Naive thymus-derived CD8-positive, alpha-beta T cell (primary cell): ENCODE data around the gene TPST1. TPM values are rescaled to one million over a fixed set of nuclear protein-coding genes. Genes with fewer than 3 reads are reported as not detected.
"Not testable (repeated sequence)": the region's sequence is repeated elsewhere in the genome, so short reads cannot be mapped to it uniquely, and the experiment has no call there.

Experiments used
- ATAC-seq, 2 donors: fragments of 150-1000 bp; cut with Tn5 transposase in 1 of 2; sonication (Bioruptor Pico), chemical (Tn5 transposase) in 1 of 2; 1 replicate in 1 of 2; 2 replicates in 1 of 2; pipeline ENCODE4 v1.10.0; 2021; ENCODE audit warnings: mild to moderate bottlenecking in 2 of 2, moderate library complexity in 2 of 2
- POLR2A ChIA-PET: fragments of 350-600 bp; sonication (Branson Sonifier 250); formaldehyde crosslinking; loops from one replicate; lab custom pipeline; 2021; ENCODE audit warnings: antibody characterized with exemption; lab: Charles Lee
- DNase-seq, 10 donors: peaks; one replicate each; pipeline versions ENCODE4 v3.0.0 to v3.0.0-alpha.2; 2020 to 2022
- H3K27ac Mint-ChIP-seq, 10 donors: one replicate each; pipeline ENCODE4 v1.8.0; 2020 to 2022; ENCODE audit warnings: mild to moderate bottlenecking in 10 of 10, mixed read lengths in 10 of 10, moderate library complexity in 4 of 10, inconsistent platforms in 1 of 10
- H3K27me3 Mint-ChIP-seq, 5 donors: one replicate each; pipeline ENCODE4 v1.8.0; 2021 to 2022; ENCODE audit warnings: mixed read lengths in 5 of 5
- H3K36me3 Mint-ChIP-seq, 3 donors: one replicate each; pipeline ENCODE4 v1.8.0; 2020 to 2022; ENCODE audit warnings: mixed read lengths in 3 of 3, mild to moderate bottlenecking in 2 of 3, inconsistent platforms in 1 of 3
- H3K4me1 Mint-ChIP-seq, 4 donors: one replicate each; pipeline ENCODE4 v1.8.0; 2021 to 2022; ENCODE audit warnings: mixed read lengths in 4 of 4
- H3K4me3 Mint-ChIP-seq, 10 donors: one replicate each; pipeline ENCODE4 v1.8.0; 2020 to 2022; ENCODE audit warnings: mild to moderate bottlenecking in 10 of 10, mixed read lengths in 10 of 10, moderate library complexity in 6 of 10, inconsistent platforms in 1 of 10
- H3K9me3 Mint-ChIP-seq, 9 donors: one replicate each; pipeline ENCODE4 v1.8.0; 2020 to 2022; ENCODE audit warnings: mixed read lengths in 9 of 9, mild to moderate bottlenecking in 3 of 9, inconsistent platforms in 1 of 9, moderate library complexity in 1 of 9
- polyA plus RNA-seq, 3 donors: library from polyadenylated mRNA; unstranded; fragments of 300-500 nt; fragmentation: Illumina TruSeq; gene quantifications; one replicate each; pipeline ENCODE4 v1.2.3, GENCODE V29; 2021
- total RNA-seq, 8 experiments: library from RNA in 2 of 8; stranded (reverse) in 2 of 8; gene quantifications; one replicate each; pipeline ENCODE4 v1.2.3 and lab custom pipeline; 2021 to 2026

The TPST1 gene
- total and polyA plus RNA-seq, 5 experiments from 2014 or later = 5.6 to 13.2 (median 7.8) TPM

- ATAC-seq (no peak), DNase-seq (no peak)
- peaks cover 0 to 14% (median 8%) of the 10 kb centered on the region in 3 donors for H3K36me3 Mint-ChIP-seq
- no peaks in the 10 kb centered on the region for H3K27me3 Mint-ChIP-seq
- POLR2A ChIA-PET = no interaction called here
- no peak overlapping the region for H3K4me3 Mint-ChIP-seq
- H3K27ac Mint-ChIP-seq = no peak overlapping the region
- no peaks in the 10 kb centered on the region for H3K9me3 Mint-ChIP-seq
- H3K4me1 Mint-ChIP-seq = peaks cover 0 to 30% (median 6%) of the 10 kb centered on the region in 4 donors
Measured at GRCh38 chr7:66306243-66306642, 101.1 kb downstream of the TPST1 start.

- H3K36me3 Mint-ChIP-seq = peaks cover 0 to 14% (median 8%) of the 10 kb centered on the region in 3 donors
- H3K4me3 Mint-ChIP-seq = no peak overlapping the region
- DNase-seq (no peak), ATAC-seq (no peak)
- POLR2A ChIA-PET = no interaction called here
- peaks cover 0 to 30% (median 7%) of the 10 kb centered on the region in 4 donors for H3K4me1 Mint-ChIP-seq
- H3K27me3 Mint-ChIP-seq = no peaks in the 10 kb centered on the region
- no peak overlapping the region for H3K27ac Mint-ChIP-seq
- H3K9me3 Mint-ChIP-seq = no peaks in the 10 kb centered on the region
Measured at GRCh38 chr7:66307591-66308215, 102.6 kb downstream of the TPST1 start.

GRCh38 chr7:66308411-66308810, 103.3 kb downstream of the TPST1 start:
- peaks cover 0 to 31% (median 8%) of the 10 kb centered on the region in 4 donors for H3K4me1 Mint-ChIP-seq
- H3K36me3 Mint-ChIP-seq = peaks cover 0 to 14% (median 8%) of the 10 kb centered on the region in 3 donors
- H3K27me3 Mint-ChIP-seq = no peaks in the 10 kb centered on the region
- POLR2A ChIA-PET = no interaction called here
- no peak overlapping the region for H3K27ac Mint-ChIP-seq
- H3K9me3 Mint-ChIP-seq = no peaks in the 10 kb centered on the region
- DNase-seq (no peak), ATAC-seq (no peak)
- H3K4me3 Mint-ChIP-seq = no peak overlapping the region

- no peaks in the 10 kb centered on the region for H3K27me3 Mint-ChIP-seq
- no peak overlapping the region for H3K4me3 Mint-ChIP-seq
- no peak for DNase-seq
- no peak overlapping the region for H3K27ac Mint-ChIP-seq
- no peak for ATAC-seq
- no peaks in the 10 kb centered on the region for H3K9me3 Mint-ChIP-seq
- POLR2A ChIA-PET = no interaction called here
- peaks cover 7 to 34% (median 16%) of the 10 kb centered on the region in 4 donors for H3K4me1 Mint-ChIP-seq
- peaks cover 0 to 14% (median 8%) of the 10 kb centered on the region in 3 donors for H3K36me3 Mint-ChIP-seq
Measured at GRCh38 chr7:66310620-66311019, 105.5 kb downstream of the TPST1 start.

GRCh38 chr7:66313886-66314568, 108.9 kb downstream of the TPST1 start:
- Mint-ChIP-seq H3K27me3 (no peaks in the 10 kb centered on the region), H3K9me3 (no peaks in the 10 kb centered on the region), H3K4me3 (peak overlapping the region in 2 of 10 donors; percentile 10 to 20), H3K27ac (peak overlapping the region in 5 of 10 donors; percentile 43 to 83 (median 60)), H3K4me1 (peaks cover 7 to 24% (median 14%) of the 10 kb centered on the region in 4 donors), H3K36me3 (no peaks in the 10 kb centered on the region)
- DNase-seq = peak in 2 of 10 donors; percentile 14 to 18
- ATAC-seq = peak in 1 of 2 donors; percentile 72
- POLR2A ChIA-PET = interaction anchor here (0.6 kb wide), 1 partner anchor 66 kb away, joined by 3 read pairs; no protein-coding TSS in a partner anchor

- H3K36me3 Mint-ChIP-seq = peaks cover 0 to 5% (median 0%) of the 10 kb centered on the region in 3 donors
- H3K4me3 Mint-ChIP-seq = no peak overlapping the region
- H3K9me3 Mint-ChIP-seq = peaks cover 0 to 4% (median 0%) of the 10 kb centered on the region in 9 donors
- POLR2A ChIA-PET = no interaction called here
- ATAC-seq (no peak), DNase-seq (no peak)
- H3K27ac Mint-ChIP-seq = peak overlapping the region in 1 of 10 donors; percentile 77
- no peaks in the 10 kb centered on the region for H3K27me3 Mint-ChIP-seq
- peaks cover 7 to 22% (median 12%) of the 10 kb centered on the region in 4 donors for H3K4me1 Mint-ChIP-seq
Measured at GRCh38 chr7:66315192-66315591, 110.1 kb downstream of the TPST1 start.

- Mint-ChIP-seq H3K4me1 (peaks cover 0 to 5% (median under 1%) of the 10 kb centered on the region in 4 donors), H3K27me3 (peaks cover 0 to 2% (median 0%) of the 10 kb centered on the region in 5 donors), H3K36me3 (peaks cover 11 to 25% (median 17%) of the 10 kb centered on the region in 3 donors), H3K27ac (peak overlapping the region in 2 of 10 donors; percentile 5 to 30), H3K4me3 (no peak overlapping the region), H3K9me3 (peaks cover 2 to 24% (median 10%) of the 10 kb centered on the region in 9 donors)
- POLR2A ChIA-PET = no interaction called here
- ATAC-seq (no peak), DNase-seq (no peak)
Measured at GRCh38 chr7:66319407-66319979, 114.4 kb downstream of the TPST1 start.

- peaks cover 2 to 24% (median 10%) of the 10 kb centered on the region in 9 donors for H3K9me3 Mint-ChIP-seq
- ATAC-seq = no peak
- no peak for DNase-seq
- no peak overlapping the region for H3K4me3 Mint-ChIP-seq
- POLR2A ChIA-PET = no interaction called here
- H3K27ac Mint-ChIP-seq = no peak overlapping the region
- H3K27me3 Mint-ChIP-seq = peaks cover 0 to 2% (median 0%) of the 10 kb centered on the region in 5 donors
- peaks cover 0 to 3% (median 2%) of the 10 kb centered on the region in 4 donors for H3K4me1 Mint-ChIP-seq
- peaks cover 11 to 30% (median 17%) of the 10 kb centered on the region in 3 donors for H3K36me3 Mint-ChIP-seq
Measured at GRCh38 chr7:66321283-66321682, 116.1 kb downstream of the TPST1 start.

- H3K36me3 Mint-ChIP-seq = peaks cover 11 to 30% (median 17%) of the 10 kb centered on the region in 3 donors
- POLR2A ChIA-PET = no interaction called here
- no peak overlapping the region for H3K27ac Mint-ChIP-seq
- H3K4me3 Mint-ChIP-seq = no peak overlapping the region
- peaks cover 0 to 2% (median 0%) of the 10 kb centered on the region in 5 donors for H3K27me3 Mint-ChIP-seq
- H3K4me1 Mint-ChIP-seq = peaks cover 0 to 3% (median 2%) of the 10 kb centered on the region in 4 donors
- peaks cover 2 to 24% (median 10%) of the 10 kb centered on the region in 9 donors for H3K9me3 Mint-ChIP-seq
- ATAC-seq (no peak), DNase-seq (no peak)
Measured at GRCh38 chr7:66323114-66323796, 118.1 kb downstream of the TPST1 start.

GRCh38 chr7:66324985-66325384, 119.9 kb downstream of the TPST1 start:
- DNase-seq, H3K4me3 Mint-ChIP-seq, H3K27me3 Mint-ChIP-seq, H3K4me1 Mint-ChIP-seq, POLR2A ChIA-PET, H3K27ac Mint-ChIP-seq, ATAC-seq: not testable (repeated sequence)
- Mint-ChIP-seq H3K36me3 (peaks cover 11 to 25% (median 17%) of the 10 kb centered on the region in 3 donors), H3K9me3 (peaks cover 2 to 20% (median 9%) of the 10 kb centered on the region in 9 donors)

- H3K9me3 Mint-ChIP-seq = peaks cover 0 to 10% (median 4%) of the 10 kb centered on the region in 9 donors
- peaks cover 0 to 2% (median 0%) of the 10 kb centered on the region in 5 donors for H3K27me3 Mint-ChIP-seq
- no peak overlapping the region for H3K4me3 Mint-ChIP-seq
- POLR2A ChIA-PET = no interaction called here
- no peak overlapping the region for H3K27ac Mint-ChIP-seq
- DNase-seq (no peak), ATAC-seq (no peak)
- peaks cover 9 to 19% (median 10%) of the 10 kb centered on the region in 3 donors for H3K36me3 Mint-ChIP-seq
- peaks cover 0 to 2% (median 0%) of the 10 kb centered on the region in 4 donors for H3K4me1 Mint-ChIP-seq
Measured at GRCh38 chr7:66326501-66327215, 121.5 kb downstream of the TPST1 start.

- no peak overlapping the region for H3K27ac Mint-ChIP-seq
- H3K4me3 Mint-ChIP-seq = no peak overlapping the region
- H3K27me3 Mint-ChIP-seq = no peaks in the 10 kb centered on the region
- POLR2A ChIA-PET = no interaction called here
- ATAC-seq (no peak), DNase-seq (no peak)
- peaks cover 8 to 16% (median 11%) of the 10 kb centered on the region in 3 donors for H3K36me3 Mint-ChIP-seq
- H3K9me3 Mint-ChIP-seq = peaks cover 0 to 16% (median 8%) of the 10 kb centered on the region in 9 donors
- no peaks in the 10 kb centered on the region for H3K4me1 Mint-ChIP-seq
Measured at GRCh38 chr7:66330961-66331360, 125.8 kb downstream of the TPST1 start.
